SK-N-MC (cell line): ENCODE results near the gene SLC30A2.

Experiments used
- EZH2 ChIP-seq: fragments of 200-600 bp; sonication (generic); IDR thresholded peaks from one replicate; pipeline ENCODE4 v1.6.1; 2017; ENCODE audit warnings: antibody characterized with exemption
- FOXP2 ChIP-seq: optimal IDR thresholded peaks from 2 replicates; pipeline ENCODE3; 2011; ENCODE audit warnings: mild to moderate bottlenecking, moderate library complexity; ENCODE audit not compliant: insufficient read depth; ENCODE audit errors: extremely low read length, control extremely low read depth
- POLR2AphosphoS5 ChIP-seq: IDR thresholded peaks from 2 replicates; pipeline ENCODE4 v1.6.1; 2012; ENCODE audit warnings: mild to moderate bottlenecking, low read depth, low read length, borderline replicate concordance

GRCh38 chr1:26022404-26022779, 23.5 kb downstream of the SLC30A2 start:
- no peak for TF ChIP-seq POLR2AphosphoS5
- no peak for TF ChIP-seq EZH2
- no peak for TF ChIP-seq FOXP2
